ENCODE data around the gene MYO1G. TPM values are rescaled to one million over a fixed set of nuclear protein-coding genes. Genes with fewer than 3 reads are reported as not detected.
A peak's percentile ranks its signal among the peaks of the same experiment; 100 is the strongest.

The MYO1G gene
- polyA plus RNA-seq, 1 experiment, result 0.02 TPM

DNA sequence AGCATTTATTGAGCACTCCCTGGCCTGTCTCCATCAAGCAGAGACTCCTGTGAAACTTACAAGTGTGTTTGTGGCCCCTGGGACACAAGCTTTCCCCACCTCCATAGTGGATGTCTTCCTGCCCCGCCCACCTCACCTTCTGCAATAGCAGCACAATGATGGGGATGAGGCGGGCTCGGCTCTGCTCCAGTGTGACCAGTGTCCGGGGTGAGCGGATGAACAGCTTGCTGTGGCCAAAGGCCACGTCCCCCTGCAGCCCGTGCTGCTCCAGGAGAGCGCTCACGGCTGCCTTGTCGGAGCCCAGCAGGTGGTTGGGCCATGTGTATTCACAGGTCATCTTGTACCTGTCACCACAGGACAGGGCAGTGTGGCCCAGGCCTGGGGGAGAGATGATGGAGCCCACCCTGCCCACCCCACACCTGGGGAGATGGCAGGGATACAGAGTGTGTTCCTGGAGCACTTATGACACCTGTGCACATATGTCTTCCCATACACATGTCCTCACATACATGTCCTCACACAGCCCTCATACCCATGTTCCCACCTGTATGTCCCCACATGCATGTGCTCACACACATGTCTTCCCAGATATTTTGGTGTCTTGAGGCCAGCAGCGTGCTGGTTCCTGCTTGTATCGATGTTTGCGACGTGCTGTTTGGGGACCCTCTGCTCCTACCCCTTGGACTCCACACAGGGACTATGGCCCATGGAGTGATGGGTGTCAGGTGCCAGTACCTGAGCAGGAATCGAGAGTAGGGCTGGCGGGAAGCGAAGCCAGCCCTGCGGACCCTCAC, 12.7 kb downstream of the MYO1G start:
- Histone ChIP-seq H3K4me3 (ENCODE audit: low read depth, low read length) (no peak overlapping the region), H3K36me3 (ENCODE audit: control insufficient read depth, insufficient read depth, low read length) (no peaks in the 10 kb centered on the region), H3K27me3 (ENCODE audit: control insufficient read depth, insufficient read depth, low read length) (no peaks in the 10 kb centered on the region)
- ChIA-PET CTCF (interaction anchor here (1.0 to 3.8 kb wide), 2 partner anchors 7 to 169 kb away, joined by 4 to 38 read pairs; no protein-coding TSS in a partner anchor), POLR2A (no interaction called here)
- TF ChIP-seq, protein P1, sequence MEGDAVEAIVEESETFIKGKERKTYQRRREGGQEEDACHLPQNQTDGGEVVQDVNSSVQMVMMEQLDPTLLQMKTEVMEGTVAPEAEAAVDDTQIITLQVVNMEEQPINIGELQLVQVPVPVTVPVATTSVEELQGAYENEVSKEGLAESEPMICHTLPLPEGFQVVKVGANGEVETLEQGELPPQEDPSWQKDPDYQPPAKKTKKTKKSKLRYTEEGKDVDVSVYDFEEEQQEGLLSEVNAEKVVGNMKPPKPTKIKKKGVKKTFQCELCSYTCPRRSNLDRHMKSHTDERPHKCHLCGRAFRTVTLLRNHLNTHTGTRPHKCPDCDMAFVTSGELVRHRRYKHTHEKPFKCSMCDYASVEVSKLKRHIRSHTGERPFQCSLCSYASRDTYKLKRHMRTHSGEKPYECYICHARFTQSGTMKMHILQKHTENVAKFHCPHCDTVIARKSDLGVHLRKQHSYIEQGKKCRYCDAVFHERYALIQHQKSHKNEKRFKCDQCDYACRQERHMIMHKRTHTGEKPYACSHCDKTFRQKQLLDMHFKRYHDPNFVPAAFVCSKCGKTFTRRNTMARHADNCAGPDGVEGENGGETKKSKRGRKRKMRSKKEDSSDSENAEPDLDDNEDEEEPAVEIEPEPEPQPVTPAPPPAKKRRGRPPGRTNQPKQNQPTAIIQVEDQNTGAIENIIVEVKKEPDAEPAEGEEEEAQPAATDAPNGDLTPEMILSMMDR (IDR thresholded peaks at IDR 0.05; ENCODE audit: insufficient read depth, low read depth, low read length), result no peak
- DNase-seq (ENCODE audit: low read depth), result no peak

GRCh38 chr7:44965441-44965903, 13.3 kb downstream of the MYO1G start:
- no peak for DNase-seq (ENCODE audit: low read depth)
- H3K27me3 ChIP-seq (ENCODE audit: control insufficient read depth, insufficient read depth, low read length), result no peaks in the 10 kb centered on the region
- H3K4me3 ChIP-seq (ENCODE audit: low read depth, low read length), result no peak overlapping the region
- TF ChIP-seq, protein P1 (IDR thresholded peaks at IDR 0.05; ENCODE audit: insufficient read depth, low read depth, low read length), result no peak
- no peaks in the 10 kb centered on the region for H3K36me3 ChIP-seq (ENCODE audit: control insufficient read depth, insufficient read depth, low read length)
- POLR2A ChIA-PET, result no interaction called here
- CTCF ChIA-PET, result interaction anchor here (3.8 kb wide), 1 partner anchor 8 kb away, joined by 38 read pairs; no protein-coding TSS in a partner anchor

- no peak overlapping the region for H3K4me3 ChIP-seq (ENCODE audit: low read depth, low read length)
- ChIA-PET POLR2A (no interaction called here), CTCF (interaction anchor here (0.6 to 3.8 kb wide), 5 partner anchors 8 to 173 kb away, joined by 3 to 38 read pairs (median 4); no protein-coding TSS in a partner anchor)
- no peak for DNase-seq (ENCODE audit: low read depth)
- peaks cover 2% of the 10 kb centered on the region for H3K27me3 ChIP-seq (ENCODE audit: control insufficient read depth, insufficient read depth, low read length)
- TF ChIP-seq, protein P1 (IDR thresholded peaks at IDR 0.05; ENCODE audit: insufficient read depth, low read depth, low read length), result no peak
- H3K36me3 ChIP-seq (ENCODE audit: control insufficient read depth, insufficient read depth, low read length), result no peaks in the 10 kb centered on the region
Observed at GRCh38 chr7:44964831-44965440, 13.9 kb downstream of the MYO1G start.

GRCh38 chr7:44964384-44964830, 14.4 kb downstream of the MYO1G start:
- no peak for DNase-seq (ENCODE audit: low read depth)
- H3K4me3 ChIP-seq (ENCODE audit: low read depth, low read length), result no peak overlapping the region
- peaks cover 3% of the 10 kb centered on the region for H3K27me3 ChIP-seq (ENCODE audit: control insufficient read depth, insufficient read depth, low read length)
- CTCF ChIA-PET, result interaction anchor here (0.5 to 3.8 kb wide), 8 partner anchors 9 to 173 kb away, joined by 3 to 38 read pairs (median 4); no protein-coding TSS in a partner anchor
- H3K36me3 ChIP-seq (ENCODE audit: control insufficient read depth, insufficient read depth, low read length), result no peaks in the 10 kb centered on the region
- POLR2A ChIA-PET, result no interaction called here
- TF ChIP-seq, protein P1 (IDR thresholded peaks at IDR 0.05; ENCODE audit: insufficient read depth, low read depth, low read length), result peak; percentile 50

All from BJ (cell line).